ENCODE results near the gene GPA33. TPM values are rescaled to one million over a fixed set of nuclear protein-coding genes. Genes with fewer than 3 reads are reported as not detected.

The GPA33 gene
- total RNA-seq, 3 donors from 2014 or later = 0.15 to 3.6 (median 0.16) TPM

- H3K4me3 ChIP-seq = no peak overlapping the region
- H3K27me3 ChIP-seq = no peaks in the 10 kb centered on the region
- peaks cover 0 to 11% of the 10 kb centered on the region in 2 donors for H3K9me3 ChIP-seq
- H3K27ac ChIP-seq = no peak overlapping the region
- H3K4me1 ChIP-seq = no peaks in the 10 kb centered on the region
- TF ChIP-seq CTCF (IDR thresholded peaks at IDR 0.05) (no peak), POLR2AphosphoS5 (IDR thresholded peaks at IDR 0.05) (no peak), POLR2A (IDR thresholded peaks at IDR 0.05) (no peak)
- intact Hi-C loops (cut with DNase I; ENCODE audit: low total_unique reads) = no loop called here
- no peaks in the 10 kb centered on the region for H3K36me3 ChIP-seq
- DNase-seq (ENCODE audit: low spot score in 2 of 2) = no peak
These were observed 86.5 kb downstream of the GPA33 start for GRCh38 chr1:167003711-167004110.

Other genes with a start within 250 kb of the GPA33 start
- gene TADA1, start 214.1 kb downstream of the GPA33 start, total RNA-seq = 10 to 100 TPM in 2 of 3 donors, 1 to 10 TPM in 1; 6.9 to 18.7 (median 14.1) TPM
- 1 to 10 TPM in 1 of 3 donors, not detected in 2; 1.9 TPM for gene ILDR2, start 114.8 kb downstream of the GPA33 start, total RNA-seq
- under 1 TPM in 1 of 3 donors, not detected in 2; 0.15 TPM for gene MAEL, start 101.1 kb downstream of the GPA33 start, total RNA-seq
- under 1 TPM in 2 of 3 donors, not detected in 1; 0.16 to 0.33 TPM for gene STYXL2, start 3.7 kb upstream of the GPA33 start, total RNA-seq
- 10 to 100 TPM; 20.0 to 29.0 (median 21.0) TPM for gene POU2F1, start 130.5 kb upstream of the GPA33 start, total RNA-seq